K562 (cell line): Measurements from ENCODE around the gene ATCAY. TPM values are rescaled to one million over a fixed set of nuclear protein-coding genes. Genes with fewer than 3 reads are reported as not detected.

Source experiments
- CBX1 ChIP-seq: sonication (generic); IDR thresholded peaks from 2 replicates; pipeline ENCODE4 v1.6.1; 2016; ENCODE audit warnings: antibody characterized with exemption, low read depth, mild to moderate bottlenecking
- CGGBP1 ChIP-seq: fragments of 250-450 bp; sonication (Bioruptor Pico); IDR thresholded peaks from 2 replicates; pipeline ENCODE4 v1.9.0; 2021; ENCODE audit warnings: mild to moderate bottlenecking
- CHD1 ChIP-seq: fragments of 200-600 bp; sonication (generic); IDR thresholded peaks from one replicate; pipeline ENCODE4 v1.6.1; 2012; ENCODE audit warnings: mild to moderate bottlenecking, moderate library complexity, low read length, inconsistent platforms
- FOXO4 ChIP-seq: fragments of 450-650 bp; formaldehyde crosslinking; IDR thresholded peaks from 2 replicates; pipeline ENCODE4 v1.4.0; 2020; ENCODE audit warnings: mild to moderate bottlenecking, moderate library complexity
- GTF2E2 ChIP-seq: fragments of 200-800 bp; sonication (Bioruptor generic); IDR thresholded peaks from 2 replicates; pipeline ENCODE4 v1.6.1; 2016; ENCODE audit warnings: missing genetic modification characterization, missing compliant biosample characterization
- HDAC8 ChIP-seq: fragments of 450-650 bp; IDR thresholded peaks from 2 replicates; pipeline ENCODE4 v1.6.1; 2016; ENCODE audit warnings: mild to moderate bottlenecking, missing genetic modification characterization, moderate library complexity, missing compliant biosample characterization
- HES1 ChIP-seq: fragments of 450-650 bp; IDR thresholded peaks from 2 replicates; pipeline ENCODE4 v1.6.1; 2016; ENCODE audit warnings: low read depth, mild to moderate bottlenecking, moderate library complexity
- HNRNPLL ChIP-seq: fragments of 200-400 bp; formaldehyde crosslinking; IDR thresholded peaks from 2 replicates; pipeline ENCODE4 v1.6.1; 2017; ENCODE audit warnings: low read length, low read depth, mild to moderate bottlenecking; ENCODE audit not compliant: poor library complexity, severe bottlenecking
- JUND ChIP-seq, 2 experiments: IDR thresholded peaks; 2 replicates in 1 of 2; 3 replicates in 1 of 2; pipeline ENCODE4 v1.6.1; 2011; ENCODE audit warnings: borderline replicate concordance in 2 of 2, low read depth in 2 of 2, low read length in 2 of 2, improper control_type of control experiment in 1 of 2, missing biosample characterization in 1 of 2, missing genetic modification characterization in 1 of 2, missing genetic modification reagents in 1 of 2
- NFRKB ChIP-seq: fragments of 450-650 bp; IDR thresholded peaks from 2 replicates; pipeline ENCODE4 v1.6.1; 2016; ENCODE audit warnings: low read depth
- PKNOX1 ChIP-seq: fragments of 450-650 bp; IDR thresholded peaks from 2 replicates; pipeline ENCODE4 v1.6.1; 2016
- SAP30 ChIP-seq: fragments of 200-600 bp; sonication (generic); IDR thresholded peaks from 2 replicates; pipeline ENCODE4 v1.6.1; 2012; ENCODE audit warnings: borderline replicate concordance, low read depth, mild to moderate bottlenecking, moderate library complexity, low read length, control low read depth, inconsistent platforms; ENCODE audit not compliant: insufficient read depth, poor library complexity, severe bottlenecking
- STAG1 ChIP-seq: sonication (generic); formaldehyde crosslinking; IDR thresholded peaks from 2 replicates; pipeline ENCODE4 v1.5.0; 2020; ENCODE audit warnings: missing genetic modification reagents, borderline replicate concordance
- ZNF253 ChIP-seq: fragments of 250-450 bp; sonication (Bioruptor Pico); conservative IDR thresholded peaks from 2 replicates; pipeline ENCODE4 v1.6.1; 2021; ENCODE audit warnings: mild to moderate bottlenecking
- ZNF277 ChIP-seq: fragments of 250-450 bp; sonication (Bioruptor Pico); IDR thresholded peaks from 2 replicates; pipeline ENCODE4 v1.8.0; 2022; ENCODE audit warnings: inconsistent platforms, mild to moderate bottlenecking, moderate library complexity, borderline replicate concordance
- ZNF384 ChIP-seq: IDR thresholded peaks from 2 replicates; pipeline ENCODE4 v1.6.1; 2012; ENCODE audit warnings: low read depth, low read length, improper control_type of control experiment
- ZNF398 ChIP-seq: fragments of 250-450 bp; sonication (Bioruptor Pico); IDR thresholded peaks from 2 replicates; pipeline ENCODE4 v1.8.0; 2021; ENCODE audit warnings: moderate library complexity, mild to moderate bottlenecking, inconsistent platforms
- ZNF699 ChIP-seq: fragments of 250-450 bp; sonication (Bioruptor Pico); IDR thresholded peaks from 2 replicates; pipeline ENCODE4 v1.8.0; 2021; ENCODE audit warnings: mild to moderate bottlenecking, moderate library complexity; ENCODE audit not compliant: insufficient replicate concordance
- ZNF785 ChIP-seq: fragments of 250-450 bp; sonication (Bioruptor Pico); IDR thresholded peaks from 2 replicates; pipeline ENCODE4 v1.4.0; 2020; ENCODE audit warnings: mild to moderate bottlenecking
- polyA plus RNA-seq, 8 experiments: library from polyadenylated mRNA; depleted of rRNA in 4 of 8; stranded (reverse) in 5 of 8; unstranded in 3 of 8; fragments of >200 nt; fragmentation: Nextera tagmentation in 2 of 8; fragmentation: Illumina TruSeq in 1 of 8; extraction: Ambion mirVana in 2 of 8; extraction: Trizol in 1 of 8; gene quantifications; 2 replicates each; pipeline versions ENCODE4 v1.2.1 to v1.2.3, GENCODE V29; 2011 to 2014; ENCODE audit warnings: inconsistent platforms in 1 of 8, missing spikeins in 1 of 8
- total RNA-seq, 7 experiments: library from RNA; depleted of rRNA in 6 of 7; stranded (reverse); fragments of >200 nt in 6 of 7; fragmentation: Illumina TruSeq in 2 of 7; extraction: Trizol in 2 of 7; gene quantifications; 2 replicates each; pipeline versions ENCODE4 v1.2.1 to v1.2.3, GENCODE V29; 2011 to 2021; ENCODE audit warnings: low replicate concordance in 1 of 7

ATCAY gene
- total and polyA plus RNA-seq, 9 of the 15 experiments (the other 6 are each of a cell fraction or from before 2014, with no cell fraction given) = not detected

- no peak for TF ChIP-seq ZNF398 (CRISPR knock-in tag)
- TF ChIP-seq HES1 = no peak
- no peak for TF ChIP-seq ZNF384
- TF ChIP-seq ZNF699 = no peak
- peak; percentile 23 for TF ChIP-seq SAP30
- no peak for TF ChIP-seq ZNF253 (CRISPR knock-in tag)
- no peak for TF ChIP-seq ZNF785
- no peak for TF ChIP-seq CBX1
- peak; percentile 4 for TF ChIP-seq HNRNPLL
- TF ChIP-seq PKNOX1 = 0 out of 2 replicates have a peak, but pooled peaks have one; percentile 25
- no peak for TF ChIP-seq GTF2E2 (tag)
- no peak for TF ChIP-seq FOXO4 (CRISPR knock-in tag)
- TF ChIP-seq JUND (IDR thresholded peaks at IDR 0.05; ENCODE audit: borderline replicate concordance, low read depth, low read length) = peak; percentile 31; the same call in 1 of the 2 replicates
- no peak for TF ChIP-seq JUND (tag; IDR thresholded peaks at IDR 0.05; ENCODE audit: borderline replicate concordance, low read depth, low read length)
- TF ChIP-seq CGGBP1 (CRISPR knock-in tag) = no peak
- no peak for TF ChIP-seq HDAC8 (tag)
- TF ChIP-seq NFRKB = no peak
- no peak for TF ChIP-seq STAG1 (CRISPR knock-in tag)
- TF ChIP-seq CHD1 = peak; percentile 74
- TF ChIP-seq ZNF277 (CRISPR knock-in tag) = no peak
Observed at GRCh38 chr19:3969435-3970312, 89.2 kb downstream of the ATCAY start (continued).
